B cell (primary cell): ENCODE data around the gene GRIK5.

Experiments used
- EZH2 ChIP-seq: IDR thresholded peaks from 2 replicates; pipeline ENCODE4 v1.6.1; 2012; ENCODE audit warnings: borderline replicate concordance, low read depth, mild to moderate bottlenecking, moderate library complexity, low read length; ENCODE audit not compliant: insufficient read depth, poor library complexity, severe bottlenecking
- TF ChIP-seq, protein P1 (sequence below): fragments of 200-600 bp; IDR thresholded peaks from one replicate; pipeline ENCODE4 v1.8.0; 2022; ENCODE audit warnings: antibody characterized with exemption, mild to moderate bottlenecking

DNA sequence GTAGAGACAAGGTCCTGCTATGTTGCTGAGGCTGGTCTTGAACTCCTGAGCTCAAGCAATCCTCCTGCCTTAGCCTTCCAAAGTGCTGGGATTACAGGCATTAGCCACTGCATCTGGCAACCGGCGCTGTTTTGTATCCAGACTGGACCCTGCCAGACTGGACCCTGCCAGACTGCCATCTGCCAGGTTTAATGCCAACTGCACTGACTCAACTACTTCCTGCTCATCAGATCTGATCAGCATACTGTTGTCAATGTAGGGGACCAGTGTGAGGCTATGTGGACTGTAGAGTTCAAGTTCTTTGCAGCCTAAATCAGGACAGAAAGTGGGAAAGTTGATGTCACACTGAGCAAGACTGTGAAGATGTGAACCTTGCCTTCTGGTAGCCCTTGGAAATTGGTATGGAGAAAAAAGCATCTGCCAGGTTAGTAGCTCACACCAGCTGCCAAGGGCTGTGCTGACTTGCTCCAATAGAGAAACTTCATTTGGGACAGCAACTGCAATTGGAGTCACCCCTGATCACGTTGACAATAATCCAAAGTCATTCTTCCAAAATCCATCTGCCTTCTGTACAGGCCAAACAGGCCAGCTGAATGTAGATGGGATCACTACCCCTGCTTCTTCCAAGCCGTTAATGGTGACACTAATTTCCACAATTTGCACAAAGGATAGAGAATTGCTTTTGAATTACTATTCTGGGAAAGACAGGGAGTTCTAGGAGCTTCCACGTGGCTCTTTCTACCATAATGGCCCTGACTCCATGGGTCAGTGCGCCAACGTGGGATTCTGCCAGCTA lies 39.2 kb downstream of the GRIK5 start:
- no peak for TF ChIP-seq EZH2
- TF ChIP-seq, protein P1, sequence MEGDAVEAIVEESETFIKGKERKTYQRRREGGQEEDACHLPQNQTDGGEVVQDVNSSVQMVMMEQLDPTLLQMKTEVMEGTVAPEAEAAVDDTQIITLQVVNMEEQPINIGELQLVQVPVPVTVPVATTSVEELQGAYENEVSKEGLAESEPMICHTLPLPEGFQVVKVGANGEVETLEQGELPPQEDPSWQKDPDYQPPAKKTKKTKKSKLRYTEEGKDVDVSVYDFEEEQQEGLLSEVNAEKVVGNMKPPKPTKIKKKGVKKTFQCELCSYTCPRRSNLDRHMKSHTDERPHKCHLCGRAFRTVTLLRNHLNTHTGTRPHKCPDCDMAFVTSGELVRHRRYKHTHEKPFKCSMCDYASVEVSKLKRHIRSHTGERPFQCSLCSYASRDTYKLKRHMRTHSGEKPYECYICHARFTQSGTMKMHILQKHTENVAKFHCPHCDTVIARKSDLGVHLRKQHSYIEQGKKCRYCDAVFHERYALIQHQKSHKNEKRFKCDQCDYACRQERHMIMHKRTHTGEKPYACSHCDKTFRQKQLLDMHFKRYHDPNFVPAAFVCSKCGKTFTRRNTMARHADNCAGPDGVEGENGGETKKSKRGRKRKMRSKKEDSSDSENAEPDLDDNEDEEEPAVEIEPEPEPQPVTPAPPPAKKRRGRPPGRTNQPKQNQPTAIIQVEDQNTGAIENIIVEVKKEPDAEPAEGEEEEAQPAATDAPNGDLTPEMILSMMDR: no peak
